ENCODE measurements around the gene USO1. TPM values are rescaled to one million over a fixed set of nuclear protein-coding genes. Genes with fewer than 3 reads are reported as not detected.
"Not testable (repeated sequence)": the region's sequence is repeated elsewhere in the genome, so short reads cannot be mapped to it uniquely, and the experiment has no call there.

The USO1 gene
- polyA plus RNA-seq, 1 experiment: 41.3 TPM

DNA sequence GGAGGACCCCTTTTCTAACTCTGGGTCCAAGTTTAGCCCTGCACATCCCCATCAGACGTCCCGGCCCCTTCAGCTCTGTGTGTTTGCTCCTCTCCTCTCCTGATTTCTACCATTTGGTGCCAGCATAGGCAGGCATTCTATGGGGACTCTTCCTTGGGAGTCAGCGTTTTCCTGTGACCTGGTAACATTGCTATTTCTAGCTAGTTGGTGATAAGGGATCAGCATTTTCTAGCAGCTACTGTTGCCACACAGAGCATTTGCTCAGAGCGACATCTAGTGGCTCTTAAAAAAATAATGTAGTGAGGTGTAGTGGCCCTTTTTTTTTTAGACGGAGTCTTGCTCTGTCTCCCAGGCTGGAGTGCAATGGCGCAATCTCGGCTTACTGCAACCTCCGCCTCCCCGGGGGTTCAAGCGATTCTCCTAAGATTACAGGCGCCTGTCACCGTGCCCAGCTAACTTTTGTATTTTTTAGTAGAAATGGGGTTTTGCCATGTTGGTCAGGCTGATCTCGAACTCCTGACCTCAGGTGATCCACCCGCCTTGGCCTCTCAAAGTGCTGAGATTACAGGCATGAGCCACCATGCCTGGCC is 123.9 kb downstream of the USO1 start:
- POLR2A ChIA-PET: interaction anchor here (0.5 kb wide), 1 partner anchor 66 kb away, joined by 3 read pairs; no protein-coding TSS in a partner anchor
- TF ChIP-seq, protein P1, sequence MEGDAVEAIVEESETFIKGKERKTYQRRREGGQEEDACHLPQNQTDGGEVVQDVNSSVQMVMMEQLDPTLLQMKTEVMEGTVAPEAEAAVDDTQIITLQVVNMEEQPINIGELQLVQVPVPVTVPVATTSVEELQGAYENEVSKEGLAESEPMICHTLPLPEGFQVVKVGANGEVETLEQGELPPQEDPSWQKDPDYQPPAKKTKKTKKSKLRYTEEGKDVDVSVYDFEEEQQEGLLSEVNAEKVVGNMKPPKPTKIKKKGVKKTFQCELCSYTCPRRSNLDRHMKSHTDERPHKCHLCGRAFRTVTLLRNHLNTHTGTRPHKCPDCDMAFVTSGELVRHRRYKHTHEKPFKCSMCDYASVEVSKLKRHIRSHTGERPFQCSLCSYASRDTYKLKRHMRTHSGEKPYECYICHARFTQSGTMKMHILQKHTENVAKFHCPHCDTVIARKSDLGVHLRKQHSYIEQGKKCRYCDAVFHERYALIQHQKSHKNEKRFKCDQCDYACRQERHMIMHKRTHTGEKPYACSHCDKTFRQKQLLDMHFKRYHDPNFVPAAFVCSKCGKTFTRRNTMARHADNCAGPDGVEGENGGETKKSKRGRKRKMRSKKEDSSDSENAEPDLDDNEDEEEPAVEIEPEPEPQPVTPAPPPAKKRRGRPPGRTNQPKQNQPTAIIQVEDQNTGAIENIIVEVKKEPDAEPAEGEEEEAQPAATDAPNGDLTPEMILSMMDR (IDR thresholded peaks at IDR 0.05; ENCODE audit: insufficient read depth, low read depth, low read length): peak; percentile 70
- peak; percentile 63 for DNase-seq (ENCODE audit: low read depth)
- H3K36me3 ChIP-seq (ENCODE audit: control insufficient read depth, insufficient read depth, low read length); H3K27me3 ChIP-seq (ENCODE audit: control insufficient read depth, insufficient read depth, low read length); H3K4me3 ChIP-seq (ENCODE audit: low read depth, low read length): not testable (repeated sequence)
- CTCF ChIA-PET: interaction anchor here (0.6 to 2.1 kb wide), 37 partner anchors 9 to 1527 kb away, joined by 3 to 16 read pairs (median 4); partner anchors contain the start of genes RCHY1, THAP6 and USO1

DNA sequence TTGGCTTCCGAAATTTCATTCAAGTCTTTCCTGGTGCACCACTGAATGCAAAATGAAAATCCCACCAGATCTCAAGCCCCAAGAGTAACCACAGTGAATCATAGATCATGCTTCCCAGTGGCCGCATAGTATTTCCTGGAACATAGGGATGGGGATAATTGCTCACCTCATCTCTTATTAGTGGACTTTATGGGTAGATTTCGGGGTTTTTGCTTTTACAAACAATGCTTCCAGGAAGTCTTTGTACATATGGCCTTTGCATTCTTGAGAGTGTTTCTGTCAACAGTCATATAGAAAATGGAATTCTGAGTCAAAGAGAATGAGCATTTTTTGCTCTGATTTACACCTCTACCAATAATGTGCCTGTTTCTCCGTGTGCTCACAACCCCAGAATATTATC is 124.5 kb downstream of the USO1 start:
- ChIA-PET CTCF (interaction anchor here (0.6 to 2.1 kb wide), 12 partner anchors 10 to 359 kb away, joined by 3 to 12 read pairs (median 5); partner anchors contain the start of genes RCHY1, THAP6 and USO1), POLR2A (no interaction called here)
- Histone ChIP-seq H3K27me3 (ENCODE audit: control insufficient read depth, insufficient read depth, low read length) (no peaks in the 10 kb centered on the region), H3K36me3 (ENCODE audit: control insufficient read depth, insufficient read depth, low read length) (no peaks in the 10 kb centered on the region), H3K4me3 (ENCODE audit: low read depth, low read length) (no peak overlapping the region)
- no peak for DNase-seq (ENCODE audit: low read depth)
- TF ChIP-seq, protein P1 (IDR thresholded peaks at IDR 0.05; ENCODE audit: insufficient read depth, low read depth, low read length): no peak

DNA sequence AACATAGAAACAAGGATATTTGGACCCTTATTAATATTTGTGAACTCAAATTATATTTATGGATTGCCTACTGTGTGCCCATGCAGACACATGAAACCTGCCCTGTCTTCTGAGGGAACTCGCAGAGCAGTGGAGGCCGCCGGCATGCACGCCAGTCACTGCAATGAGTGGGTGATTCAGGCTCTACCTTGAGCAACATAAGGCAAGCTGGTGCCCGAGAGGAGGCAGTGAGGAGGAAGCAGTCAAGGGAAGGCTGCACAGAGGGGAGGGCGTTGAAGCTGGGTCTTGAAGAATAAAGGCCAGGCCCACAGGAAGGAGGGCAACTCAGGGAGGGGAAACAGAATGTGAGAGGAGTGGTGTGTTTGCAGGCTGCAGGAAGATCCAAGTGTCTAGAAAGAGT is 125.1 kb downstream of the USO1 start:
- Histone ChIP-seq H3K4me3 (ENCODE audit: low read depth, low read length) (no peak overlapping the region), H3K27me3 (ENCODE audit: control insufficient read depth, insufficient read depth, low read length) (no peaks in the 10 kb centered on the region), H3K36me3 (ENCODE audit: control insufficient read depth, insufficient read depth, low read length) (no peaks in the 10 kb centered on the region)
- POLR2A ChIA-PET: no interaction called here
- CTCF ChIA-PET: interaction anchor here (0.6 kb wide), 1 partner anchor 359 kb away, joined by 3 read pairs; no protein-coding TSS in a partner anchor
- no peak for DNase-seq (ENCODE audit: low read depth)
- TF ChIP-seq, protein P1 (IDR thresholded peaks at IDR 0.05; ENCODE audit: insufficient read depth, low read depth, low read length): no peak

DNA sequence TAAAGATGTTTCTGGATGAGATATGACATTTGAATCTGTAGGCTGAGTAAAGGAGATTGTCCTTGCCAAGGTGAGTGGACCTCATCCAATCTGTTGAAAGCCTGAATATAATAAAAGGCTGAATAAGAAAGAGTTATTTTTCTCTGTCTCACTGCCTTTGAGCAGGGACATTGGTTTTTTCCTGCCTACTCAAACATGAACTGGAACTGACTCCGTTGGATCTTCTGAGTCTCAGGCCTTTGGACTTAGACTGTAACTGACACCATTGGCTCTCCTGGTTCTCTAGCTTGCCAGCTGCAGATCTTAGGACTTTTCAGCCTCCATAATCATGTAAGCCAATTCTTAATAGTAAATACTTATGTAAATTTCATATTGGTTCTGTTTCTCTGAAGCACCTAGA is 134.3 kb downstream of the USO1 start:
- CTCF ChIA-PET: interaction anchor here (0.6 to 0.7 kb wide), 3 partner anchors 10 to 1599 kb away, joined by 3 read pairs; no protein-coding TSS in a partner anchor
- POLR2A ChIA-PET: no interaction called here

DNA sequence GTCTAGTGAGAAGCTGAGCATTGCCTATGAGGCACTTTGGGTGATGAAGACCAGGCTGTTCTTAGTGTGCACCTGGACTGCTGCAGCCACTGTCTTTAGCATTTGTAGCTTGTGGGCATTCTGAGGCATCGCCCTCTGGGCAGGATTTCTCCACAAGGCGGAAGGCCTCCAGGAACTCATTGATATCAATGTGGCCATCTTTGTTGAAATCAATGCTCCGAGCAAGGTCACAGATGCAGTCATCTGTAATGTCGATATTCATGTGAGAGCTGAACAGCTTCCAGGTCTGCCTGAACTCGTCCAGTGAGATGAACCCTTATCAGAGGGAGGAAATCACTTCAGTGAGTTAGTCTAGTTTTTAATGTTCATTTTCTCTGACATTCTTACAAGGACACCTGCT is 136.2 kb downstream of the USO1 start:
- no peaks in the 10 kb centered on the region for H3K36me3 ChIP-seq (ENCODE audit: control insufficient read depth, insufficient read depth, low read length)
- ChIA-PET POLR2A (no interaction called here), CTCF (interaction anchor here (0.5 to 1.0 kb wide), 2 partner anchors 78 to 234 kb away, joined by 3 read pairs; no protein-coding TSS in a partner anchor)
- TF ChIP-seq, protein P1 (IDR thresholded peaks at IDR 0.05; ENCODE audit: insufficient read depth, low read depth, low read length): no peak
- no peak for DNase-seq (ENCODE audit: low read depth)
- H3K27me3 ChIP-seq (ENCODE audit: control insufficient read depth, insufficient read depth, low read length): no peaks in the 10 kb centered on the region
- H3K4me3 ChIP-seq (ENCODE audit: low read depth, low read length): no peak overlapping the region

More for the DNA sequence above, 134.3 kb downstream of the USO1 start:
- no peaks in the 10 kb centered on the region for H3K27me3 ChIP-seq (ENCODE audit: control insufficient read depth, insufficient read depth, low read length)
- no peaks in the 10 kb centered on the region for H3K36me3 ChIP-seq (ENCODE audit: control insufficient read depth, insufficient read depth, low read length)
- no peak for DNase-seq (ENCODE audit: low read depth)
- H3K4me3 ChIP-seq (ENCODE audit: low read depth, low read length): no peak overlapping the region
- TF ChIP-seq, protein P1 (IDR thresholded peaks at IDR 0.05; ENCODE audit: insufficient read depth, low read depth, low read length): no peak

Small RNA genes within 50 kb of the gene (small RNA-seq; reads per million reads assigned to genes)
- not detected for gene RNU2-16P (ENCODE audit: insufficient read length, low read depth, low replicate concordance)

Other genes starting within 250 kb of the USO1 start
- gene RCHY1, start 210.2 kb upstream of the USO1 start, polyA plus RNA-seq (2011; rRNA removed): 11.0 and 19.4 TPM in 2 replicates
- 7.3 and 12.4 TPM in 2 replicates for gene THAP6, start 210.1 kb upstream of the USO1 start, polyA plus RNA-seq (2011; rRNA removed)
- not detected in 2 replicates for gene ODAPH, start 168.5 kb upstream of the USO1 start, polyA plus RNA-seq (2011; rRNA removed)
- 0.38 and 0.39 TPM in 2 replicates for gene CDKL2, start 94.0 kb upstream of the USO1 start, polyA plus RNA-seq (2011; rRNA removed)
- gene G3BP2, start 51.2 kb upstream of the USO1 start, polyA plus RNA-seq (2011; rRNA removed): 57.6 and 117 TPM in 2 replicates
- gene PPEF2, start 177.9 kb downstream of the USO1 start, polyA plus RNA-seq (2011; rRNA removed): not detected in 2 replicates
- gene NAAA, start 216.4 kb downstream of the USO1 start, polyA plus RNA-seq (2011; rRNA removed): 24.3 and 26.0 TPM in 2 replicates

Data from BJ (cell line).